Spleen (tissue), 11 donors: ENCODE results near the gene EPAS1. TPM values are rescaled to one million over a fixed set of nuclear protein-coding genes. Genes with fewer than 3 reads are reported as not detected.

Source experiments
- DNase-seq: peaks from one replicate; pipeline ENCODE4 v3.0.0-alpha.2; 2020
- H3K27ac ChIP-seq, 8 donors: fragments of 200-600 bp; sonication (generic) in 7 of 8; 1 replicate in 4 of 8; 2 replicates in 4 of 8; pipeline versions ENCODE4 v1.5.0 to v1.8.0; 2016 to 2021; ENCODE audit warnings: inconsistent platforms in 4 of 8, mild to moderate bottlenecking in 4 of 8, moderate library complexity in 1 of 8
- H3K27me3 ChIP-seq, 7 donors: fragments of 200-600 bp; sonication (generic) in 6 of 7; replicated peaks in 1 of 7; 1 replicate in 4 of 7; 2 replicates in 3 of 7; pipeline versions ENCODE4 v1.5.0 to v1.8.0; 2016 to 2021; ENCODE audit warnings: inconsistent platforms in 3 of 7, mild to moderate bottlenecking in 1 of 7
- H3K36me3 ChIP-seq, 6 donors: fragments of 200-600 bp; sonication (generic) in 5 of 6; 1 replicate in 4 of 6; 2 replicates in 2 of 6; pipeline versions ENCODE4 v1.5.0 to v1.8.0; 2016 to 2021; ENCODE audit warnings: inconsistent platforms in 2 of 6
- H3K4me1 ChIP-seq, 6 donors: fragments of 200-600 bp; sonication (generic) in 5 of 6; 1 replicate in 3 of 6; 2 replicates in 3 of 6; pipeline versions ENCODE4 v1.5.0 to v1.8.0; 2016 to 2021; ENCODE audit warnings: inconsistent platforms in 3 of 6
- H3K4me3 ChIP-seq, 8 donors: fragments of 200-600 bp; sonication (generic) in 7 of 8; 1 replicate in 4 of 8; 2 replicates in 4 of 8; pipeline versions ENCODE4 v1.5.0 to v1.8.0; 2016 to 2021; ENCODE audit warnings: inconsistent platforms in 4 of 8, mild to moderate bottlenecking in 4 of 8, moderate library complexity in 2 of 8
- H3K9me3 ChIP-seq, 8 donors: fragments of 200-600 bp; sonication (generic) in 7 of 8; 1 replicate in 4 of 8; 2 replicates in 4 of 8; pipeline versions ENCODE4 v1.5.0 to v1.8.0; 2016 to 2021; ENCODE audit warnings: inconsistent platforms in 4 of 8
- CTCF ChIP-seq, 11 experiments: fragments of 200-600 bp in 7 of 11; fragments of 450-650 bp in 4 of 11; sonication (generic) in 4 of 11; IDR thresholded peaks in 8 of 11; conservative IDR thresholded peaks in 3 of 11; 1 replicate in 7 of 11; 2 replicates in 4 of 11; pipeline versions ENCODE4 v1.4.0 to v1.8.0; 2016 to 2021; ENCODE audit warnings: antibody characterized with exemption in 11 of 11, inconsistent platforms in 4 of 11, mild to moderate bottlenecking in 1 of 11
- POLR2A ChIP-seq, 3 donors: fragments of 450-650 bp; IDR thresholded peaks; one replicate each; pipeline ENCODE4 v1.5.1; 2017; ENCODE audit warnings: antibody characterized with exemption in 3 of 3, mild to moderate bottlenecking in 1 of 3
- POLR2AphosphoS5 ChIP-seq, 3 donors: sonication (generic); formaldehyde crosslinking; IDR thresholded peaks; one replicate each; pipeline ENCODE4 v1.5.1; 2017; ENCODE audit warnings: antibody characterized with exemption in 3 of 3
- WGBS, 5 donors: extraction: QIAGEN DNeasy Blood & Tissue Kit in 3 of 5; methylation state at CpG; one replicate each; pipeline versions ENCODE4 v1.1.5 to v1.1.7; 2013 to 2018; 5-methylcytosine and 5-hydroxymethylcytosine counted together
- intact Hi-C: fragments of 100-400 bp; cut with DNase I; formaldehyde crosslinking; loops from one replicate; pipeline ENCODE4 v1.15.0; 2023; ENCODE audit warnings: low total_unique reads
- polyA plus RNA-seq, 3 donors: library from polyadenylated mRNA; stranded (reverse); fragments of 200-250 nt; gene quantifications; one replicate each; pipeline ENCODE4 v1.2.1, GENCODE V29; 2013
- total RNA-seq, 7 donors: library from RNA; depleted of rRNA in 3 of 7; stranded (reverse); fragments of >200 nt in 3 of 7; fragmentation: NEBNext Ultra II Directional in 4 of 7; extraction: Animal tissue kit (Norgen Biotek cat#: 25700) in 4 of 7; gene quantifications; one replicate each; pipeline versions ENCODE4 v1.1.0 to v1.2.1, GENCODE V29; 2016 to 2021
- donor health status: healthy with polysubstance abuse.
- donor health status: DM: no; HTN: no; CAD: no; lungs with moderate emphysema.
- donor health status: DM: no; HTN: no; CAD: no.
- donor health status: Bipolar disorder and iron deficiency.
- donor health status: healthy.
- donor health status: DM: no; HTN: no; CAD: no.
- donor health status: DM: yes; HTN: yes; CAD: no.

Gene EPAS1
- total and polyA plus RNA-seq, 10 donors, result 30.5 to 330 (median 213) TPM

DNA sequence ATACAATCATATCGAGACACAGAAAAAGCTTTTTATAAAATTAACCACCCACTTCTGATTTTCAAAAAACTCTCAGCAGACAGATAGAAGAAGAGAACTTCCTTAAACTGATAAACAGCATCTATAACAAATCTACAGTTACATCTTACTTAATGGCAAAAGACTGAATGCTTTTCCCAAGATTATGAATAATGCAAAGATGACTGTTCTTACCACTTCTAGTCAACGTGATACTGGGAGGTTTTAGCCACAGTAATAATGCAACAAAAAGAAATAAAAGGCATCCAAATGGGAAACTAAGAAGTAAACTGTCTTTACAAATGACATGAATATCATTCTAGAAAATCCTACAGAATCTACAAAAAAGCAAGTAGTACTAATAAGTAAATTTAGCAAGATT, 124.2 kb downstream of the EPAS1 start:
- WGBS, 5 donors, result 66 to 82% (median 75%) methylated on average over 2 of the region's 2 CpGs
- Histone ChIP-seq H3K27ac (no peak overlapping the region), H3K4me3 (no peak overlapping the region), H3K9me3 (peaks cover 0 to 27% (median 22%) of the 10 kb centered on the region in 8 donors), H3K36me3 (no peaks in the 10 kb centered on the region), H3K27me3 (no peaks in the 10 kb centered on the region), H3K4me1 (no peaks in the 10 kb centered on the region)
- no peak for TF ChIP-seq CTCF (IDR thresholded peaks at IDR 0.05 in 8 of 11, conservative IDR thresholded peaks at IDR 0.05 in 3 of 11)
- TF ChIP-seq POLR2AphosphoS5 (IDR thresholded peaks at IDR 0.05), result no peak
- TF ChIP-seq POLR2A (IDR thresholded peaks at IDR 0.05), result no peak
- intact Hi-C loops, result no loop called here
- DNase-seq, result no peak

DNA sequence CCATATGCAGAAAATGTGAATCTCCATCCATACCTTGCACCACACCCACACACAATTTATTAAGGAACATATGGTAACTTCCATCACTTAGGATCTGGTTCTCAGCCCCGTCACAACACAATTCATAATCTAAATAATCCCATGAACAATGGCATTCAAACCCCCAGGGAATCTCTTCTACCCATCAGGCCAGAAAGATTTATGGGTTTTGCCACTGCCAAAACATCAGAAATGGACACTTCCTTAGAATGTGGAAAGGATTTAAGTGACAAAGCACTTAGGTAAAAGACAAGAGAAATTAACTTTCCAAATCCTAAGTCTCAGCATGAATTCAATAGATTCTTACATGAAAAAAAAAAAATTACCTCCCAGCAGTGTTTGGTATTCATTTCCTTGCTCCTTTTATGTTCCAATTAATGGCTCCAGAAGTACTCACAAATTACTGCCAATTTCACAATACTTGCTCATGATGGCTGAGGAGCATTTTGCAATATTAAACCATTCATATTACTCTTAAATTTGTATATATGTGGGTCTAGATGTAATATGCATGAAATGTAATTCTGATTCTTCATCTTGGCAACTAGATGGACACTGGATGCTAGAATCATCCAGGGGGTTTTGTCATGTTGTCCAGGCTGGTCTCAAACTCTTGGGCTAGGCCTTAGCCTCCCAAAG, 125.6 kb downstream of the EPAS1 start:
- Histone ChIP-seq H3K9me3 (peaks cover 0 to 16% (median 11%) of the 10 kb centered on the region in 8 donors), H3K4me1 (no peaks in the 10 kb centered on the region), H3K36me3 (no peaks in the 10 kb centered on the region), H3K27ac (no peak overlapping the region), H3K4me3 (no peak overlapping the region), H3K27me3 (no peaks in the 10 kb centered on the region)
- intact Hi-C loops, result no loop called here
- DNase-seq, result no peak
- 74 to 92% (median 82%) methylated on average over 1 of the region's 1 CpG for WGBS, 5 donors
- TF ChIP-seq POLR2A (IDR thresholded peaks at IDR 0.05), result no peak
- TF ChIP-seq POLR2AphosphoS5 (IDR thresholded peaks at IDR 0.05), result no peak
- TF ChIP-seq CTCF (IDR thresholded peaks at IDR 0.05 in 8 of 11, conservative IDR thresholded peaks at IDR 0.05 in 3 of 11), result no peak

DNA sequence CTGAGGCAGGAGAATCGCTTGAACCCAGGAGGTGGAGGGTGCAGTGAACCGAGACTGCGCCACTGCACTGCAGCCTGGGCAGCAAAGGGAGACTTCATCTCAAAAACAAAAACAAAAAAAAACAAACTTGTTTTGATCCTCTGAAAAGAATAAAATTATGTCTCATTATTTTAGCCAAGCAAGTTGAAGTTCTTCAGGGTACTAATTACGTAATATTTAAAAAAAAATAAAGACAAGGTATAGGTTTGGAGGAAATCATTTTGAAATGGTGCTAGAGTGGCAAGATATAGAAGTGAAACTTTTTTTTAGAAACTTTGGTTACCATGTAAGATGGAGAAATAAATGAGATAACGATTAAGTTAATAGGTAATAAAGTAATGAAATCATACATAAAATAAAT, 127.7 kb downstream of the EPAS1 start:
- Histone ChIP-seq H3K4me1 (no peaks in the 10 kb centered on the region), H3K4me3 (no peak overlapping the region), H3K36me3 (no peaks in the 10 kb centered on the region), H3K27ac (no peak overlapping the region), H3K27me3 (no peaks in the 10 kb centered on the region), H3K9me3 (peaks cover 0 to 16% (median 3%) of the 10 kb centered on the region in 8 donors)
- TF ChIP-seq POLR2A (IDR thresholded peaks at IDR 0.05), result no peak
- no peak for TF ChIP-seq POLR2AphosphoS5 (IDR thresholded peaks at IDR 0.05)
- no peak for TF ChIP-seq CTCF (IDR thresholded peaks at IDR 0.05 in 8 of 11, conservative IDR thresholded peaks at IDR 0.05 in 3 of 11)
- WGBS, 5 donors, result 76 to 81% (median 78%) methylated on average over 5 of the region's 5 CpGs
- DNase-seq, result no peak
- intact Hi-C loops, result no loop called here

DNA sequence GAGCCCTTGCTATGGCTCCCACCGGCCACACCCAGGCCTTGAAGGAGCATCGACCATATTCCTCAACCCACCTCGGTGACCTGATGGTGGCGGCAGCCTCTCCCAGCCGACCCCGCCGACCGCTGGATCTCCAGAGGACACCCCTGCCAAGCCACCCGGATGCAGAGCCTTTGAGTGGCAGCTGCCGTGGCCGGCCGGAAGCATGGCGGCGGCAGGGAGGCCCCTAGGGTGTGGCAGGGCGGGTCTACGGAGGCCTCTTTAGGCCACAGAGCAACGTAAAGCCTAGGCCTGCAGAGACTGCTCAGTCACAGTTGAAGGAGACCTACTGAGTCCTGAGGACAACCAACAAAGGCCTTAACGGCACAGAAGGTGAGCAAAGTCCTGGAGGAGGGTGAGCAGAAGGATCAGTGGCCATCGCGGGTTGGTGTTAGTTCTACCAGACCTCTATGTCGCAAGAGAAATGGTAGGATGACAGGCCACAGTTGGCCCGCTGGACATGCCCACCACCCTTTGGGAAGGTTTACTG, 131.8 kb downstream of the EPAS1 start:
- 95 to 98% (median 96%) methylated on average over 6 to 22 of the region's 22 CpGs for WGBS, 5 donors
- Histone ChIP-seq H3K36me3 (no peaks in the 10 kb centered on the region), H3K9me3 (peaks cover 0 to 16% (median 3%) of the 10 kb centered on the region in 8 donors), H3K27ac (no peak overlapping the region), H3K4me1 (peaks cover 0 to 15% (median 0%) of the 10 kb centered on the region in 6 donors), H3K4me3 (no peak overlapping the region), H3K27me3 (no peaks in the 10 kb centered on the region)
- TF ChIP-seq POLR2AphosphoS5 (IDR thresholded peaks at IDR 0.05) (no peak), CTCF (IDR thresholded peaks at IDR 0.05 in 8 of 11, conservative IDR thresholded peaks at IDR 0.05 in 3 of 11) (no peak), POLR2A (IDR thresholded peaks at IDR 0.05) (no peak)
- intact Hi-C loops, result no loop called here
- no peak for DNase-seq
